ENCODE measurements around the gene DRC7. TPM values are rescaled to one million over a fixed set of nuclear protein-coding genes. Genes with fewer than 3 reads are reported as not detected.

Gene DRC7
- total RNA-seq, 1 donor from 2014 or later, result not detected

DNA sequence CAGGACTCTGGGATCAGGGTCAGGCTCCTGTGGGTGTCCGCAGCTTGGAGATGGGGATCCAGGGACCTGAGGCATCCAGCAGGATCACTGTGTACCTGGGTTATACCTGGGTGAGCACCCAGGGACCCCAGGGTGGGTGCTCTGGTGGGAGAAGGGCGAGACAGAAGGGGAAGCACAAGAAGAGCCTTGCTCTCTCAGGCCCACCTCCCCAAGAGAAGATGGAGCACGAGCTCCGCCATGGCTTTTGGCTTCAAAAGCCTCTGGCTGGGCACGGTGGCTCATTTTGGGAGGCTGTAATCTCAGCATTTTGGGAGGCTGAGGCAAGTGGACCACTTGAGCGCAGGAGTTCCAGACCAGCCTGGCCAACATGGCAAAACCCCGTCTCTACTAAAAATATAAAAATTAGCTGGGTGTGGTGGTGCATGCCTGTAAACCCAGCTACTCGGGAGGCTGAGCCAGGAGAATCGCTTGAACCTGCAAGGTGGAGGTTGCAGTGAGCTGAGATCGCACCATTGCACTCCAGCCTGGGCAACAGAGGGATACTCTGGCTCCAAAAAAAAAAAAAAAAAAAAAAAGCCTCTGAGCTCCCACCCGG lies 8.9 kb downstream of the DRC7 start:
- H3K27me3 Mint-ChIP-seq (ENCODE audit: low read depth), result peaks cover 10% of the 10 kb centered on the region
- H3K4me1 Mint-ChIP-seq (ENCODE audit: low read depth), result no peaks in the 10 kb centered on the region
- no peaks in the 10 kb centered on the region for H3K36me3 Mint-ChIP-seq (ENCODE audit: low read depth)
- H3K27ac Mint-ChIP-seq (ENCODE audit: unreplicated experiment), result no peak overlapping the region
- peak; percentile 44 for DNase-seq (ENCODE audit: low spot score)
- TF ChIP-seq, protein P1, sequence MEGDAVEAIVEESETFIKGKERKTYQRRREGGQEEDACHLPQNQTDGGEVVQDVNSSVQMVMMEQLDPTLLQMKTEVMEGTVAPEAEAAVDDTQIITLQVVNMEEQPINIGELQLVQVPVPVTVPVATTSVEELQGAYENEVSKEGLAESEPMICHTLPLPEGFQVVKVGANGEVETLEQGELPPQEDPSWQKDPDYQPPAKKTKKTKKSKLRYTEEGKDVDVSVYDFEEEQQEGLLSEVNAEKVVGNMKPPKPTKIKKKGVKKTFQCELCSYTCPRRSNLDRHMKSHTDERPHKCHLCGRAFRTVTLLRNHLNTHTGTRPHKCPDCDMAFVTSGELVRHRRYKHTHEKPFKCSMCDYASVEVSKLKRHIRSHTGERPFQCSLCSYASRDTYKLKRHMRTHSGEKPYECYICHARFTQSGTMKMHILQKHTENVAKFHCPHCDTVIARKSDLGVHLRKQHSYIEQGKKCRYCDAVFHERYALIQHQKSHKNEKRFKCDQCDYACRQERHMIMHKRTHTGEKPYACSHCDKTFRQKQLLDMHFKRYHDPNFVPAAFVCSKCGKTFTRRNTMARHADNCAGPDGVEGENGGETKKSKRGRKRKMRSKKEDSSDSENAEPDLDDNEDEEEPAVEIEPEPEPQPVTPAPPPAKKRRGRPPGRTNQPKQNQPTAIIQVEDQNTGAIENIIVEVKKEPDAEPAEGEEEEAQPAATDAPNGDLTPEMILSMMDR (IDR thresholded peaks at IDR 0.05), result no peak
- no peaks in the 10 kb centered on the region for H3K9me3 Mint-ChIP-seq (ENCODE audit: low read depth)
- H3K4me3 Mint-ChIP-seq (ENCODE audit: unreplicated experiment), result no peak overlapping the region

DNA sequence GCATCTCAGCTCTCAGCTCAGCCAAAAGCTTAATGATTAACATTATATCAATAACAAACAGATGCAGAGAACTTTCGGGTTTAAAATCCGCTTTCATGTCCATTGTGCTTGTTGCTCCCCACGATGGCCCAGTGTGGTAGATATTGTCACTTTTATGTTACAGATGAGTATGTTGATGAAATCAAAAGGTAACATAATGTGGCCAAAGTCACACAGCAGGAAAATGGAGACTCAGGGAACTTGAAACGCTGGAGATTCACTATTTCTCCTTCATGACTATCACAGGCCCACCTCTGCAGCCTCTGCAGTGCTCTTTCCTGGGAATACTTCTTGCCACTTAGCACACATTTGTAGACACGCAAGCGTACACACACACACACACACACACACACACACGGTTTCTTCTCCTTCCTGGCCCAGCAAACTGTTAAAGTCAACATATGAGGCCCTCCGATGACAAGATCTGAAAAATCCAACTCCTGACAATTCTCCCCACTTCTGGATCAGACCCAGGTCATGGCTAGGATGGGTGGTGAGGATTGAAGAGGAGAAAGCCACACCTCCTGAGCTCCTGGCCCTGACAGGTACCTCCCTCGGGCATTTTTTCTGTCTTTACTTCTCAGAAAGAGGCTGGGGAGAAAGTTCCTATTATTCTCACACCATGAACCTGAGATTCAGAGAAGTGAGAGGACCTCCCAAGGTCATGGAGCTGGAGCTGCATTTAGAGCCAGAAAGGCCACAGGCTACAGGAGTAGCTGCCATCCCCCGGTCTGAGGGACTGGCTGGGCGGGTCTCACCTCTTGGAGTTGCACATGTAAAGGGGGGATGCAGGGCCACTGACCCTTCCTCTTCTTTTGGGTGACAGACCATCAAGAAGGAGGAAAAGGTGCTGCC lies 9.7 kb downstream of the DRC7 start:
- H3K36me3 Mint-ChIP-seq (ENCODE audit: low read depth), result no peaks in the 10 kb centered on the region
- H3K27ac Mint-ChIP-seq (ENCODE audit: unreplicated experiment), result no peak overlapping the region
- H3K27me3 Mint-ChIP-seq (ENCODE audit: low read depth), result peaks cover 11% of the 10 kb centered on the region
- peak; percentile 57 for DNase-seq (ENCODE audit: low spot score)
- H3K4me1 Mint-ChIP-seq (ENCODE audit: low read depth), result no peaks in the 10 kb centered on the region
- no peaks in the 10 kb centered on the region for H3K9me3 Mint-ChIP-seq (ENCODE audit: low read depth)
- no peak overlapping the region for H3K4me3 Mint-ChIP-seq (ENCODE audit: unreplicated experiment)
- TF ChIP-seq, protein P1 (IDR thresholded peaks at IDR 0.05), result no peak

DNA sequence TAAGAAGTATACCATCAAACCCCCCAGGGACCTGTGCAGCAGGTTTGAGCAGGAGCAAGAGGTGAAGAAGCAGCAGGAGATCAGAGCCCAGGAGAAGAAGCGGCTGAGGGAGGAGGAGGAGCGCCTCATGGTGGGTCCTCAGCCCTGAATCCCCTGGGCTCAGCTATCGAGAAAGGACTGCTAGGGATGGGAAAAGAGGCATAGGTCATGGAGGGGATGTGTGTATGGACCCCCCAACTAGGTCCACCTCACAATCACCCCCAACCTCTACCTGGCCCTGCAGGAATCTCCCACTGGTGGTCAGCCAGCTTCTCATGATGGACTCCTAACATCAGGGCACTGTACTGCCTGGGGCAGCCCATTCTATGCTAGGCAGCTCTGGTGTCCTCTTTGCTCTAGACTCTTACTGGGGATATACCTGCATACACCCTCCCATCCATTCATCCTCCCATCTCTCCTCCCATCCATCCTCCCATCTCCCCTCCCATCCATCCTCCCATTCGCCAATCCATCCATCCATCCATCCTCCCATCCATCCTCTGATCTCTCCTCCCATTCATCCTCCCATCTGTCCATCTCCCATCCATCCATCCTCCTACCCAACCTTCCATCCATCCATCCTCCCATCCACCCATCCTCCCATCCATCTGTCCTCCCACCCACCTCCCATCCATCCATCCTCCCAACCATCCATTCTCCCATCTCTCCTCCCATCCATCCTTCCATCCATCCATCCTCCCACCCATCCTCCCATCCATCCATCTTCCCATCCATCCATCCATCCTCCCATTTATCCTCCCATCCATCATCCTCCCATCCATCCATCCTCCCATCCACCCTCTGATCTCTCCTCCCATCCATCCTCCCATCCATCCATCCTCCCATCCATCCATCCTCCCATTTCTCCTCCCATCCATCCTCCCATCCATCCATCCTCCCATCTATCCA lies 10.6 kb downstream of the DRC7 start:
- H3K4me1 Mint-ChIP-seq (ENCODE audit: low read depth), result no peaks in the 10 kb centered on the region
- DNase-seq (ENCODE audit: low spot score), result peak; percentile 42
- no peak overlapping the region for H3K4me3 Mint-ChIP-seq (ENCODE audit: unreplicated experiment)
- H3K9me3 Mint-ChIP-seq (ENCODE audit: low read depth), result no peaks in the 10 kb centered on the region
- TF ChIP-seq, protein P1 (IDR thresholded peaks at IDR 0.05), result no peak
- peaks cover 16% of the 10 kb centered on the region for H3K27me3 Mint-ChIP-seq (ENCODE audit: low read depth)
- no peaks in the 10 kb centered on the region for H3K36me3 Mint-ChIP-seq (ENCODE audit: low read depth)
- H3K27ac Mint-ChIP-seq (ENCODE audit: unreplicated experiment), result no peak overlapping the region

DNA sequence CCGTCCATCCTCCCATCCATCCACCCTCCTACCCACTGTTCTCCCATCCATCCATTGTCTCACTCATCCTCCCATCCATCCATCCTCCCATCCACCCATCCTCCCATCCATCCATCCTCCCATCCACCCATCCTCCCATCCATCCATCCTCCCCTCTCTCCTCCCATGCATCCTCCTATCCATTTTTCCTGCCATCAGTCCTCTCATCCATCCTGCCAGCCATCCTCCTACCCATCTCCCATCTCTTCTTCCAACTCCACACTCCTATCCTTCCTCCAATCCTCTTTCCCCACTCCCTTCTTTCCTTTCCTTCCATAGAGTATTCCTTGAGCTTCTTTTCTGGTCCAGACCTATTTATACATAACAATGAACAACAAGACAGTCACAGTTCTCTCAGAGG lies 12.1 kb downstream of the DRC7 start:
- Mint-ChIP-seq H3K36me3 (ENCODE audit: low read depth) (no peaks in the 10 kb centered on the region), H3K27ac (ENCODE audit: unreplicated experiment) (no peak overlapping the region), H3K27me3 (ENCODE audit: low read depth) (peaks cover 30% of the 10 kb centered on the region), H3K9me3 (ENCODE audit: low read depth) (no peaks in the 10 kb centered on the region), H3K4me3 (ENCODE audit: unreplicated experiment) (no peak overlapping the region), H3K4me1 (ENCODE audit: low read depth) (no peaks in the 10 kb centered on the region)
- TF ChIP-seq, protein P1 (IDR thresholded peaks at IDR 0.05), result no peak
- DNase-seq (ENCODE audit: low spot score), result peak; percentile 1

DNA sequence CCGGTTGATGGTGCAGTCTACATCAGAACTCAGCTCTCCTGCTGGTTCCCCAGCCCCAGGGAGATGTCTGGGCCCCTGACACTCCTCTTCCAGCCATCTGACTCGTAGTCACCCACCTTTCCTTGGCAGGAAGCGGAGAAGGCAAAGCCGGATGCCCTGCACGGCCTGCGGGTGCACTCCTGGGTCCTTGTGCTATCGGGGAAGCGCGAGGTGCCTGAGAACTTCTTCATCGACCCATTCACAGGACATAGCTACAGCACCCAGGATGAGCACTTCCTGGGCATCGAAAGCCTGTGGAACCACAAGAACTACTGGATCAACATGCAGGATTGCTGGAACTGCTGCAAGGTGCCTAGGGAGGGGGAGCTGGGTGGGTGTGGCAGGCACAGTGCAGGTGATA lies 12.7 kb downstream of the DRC7 start:
- DNase-seq (ENCODE audit: low spot score), result peak; percentile 63
- Mint-ChIP-seq H3K27ac (ENCODE audit: unreplicated experiment) (no peak overlapping the region), H3K4me1 (ENCODE audit: low read depth) (no peaks in the 10 kb centered on the region), H3K9me3 (ENCODE audit: low read depth) (no peaks in the 10 kb centered on the region), H3K27me3 (ENCODE audit: low read depth) (peaks cover 31% of the 10 kb centered on the region), H3K36me3 (ENCODE audit: low read depth) (no peaks in the 10 kb centered on the region), H3K4me3 (ENCODE audit: unreplicated experiment) (no peak overlapping the region)
- TF ChIP-seq, protein P1 (IDR thresholded peaks at IDR 0.05), result no peak

All from chondrocyte (in vitro differentiated cells).